NCI-H2196 treated with DMSO at 0.1 percent for 48 hours (cell line): ENCODE measurements around the gene TMEM132A.
"Not testable (repeated sequence)": the region's sequence is repeated elsewhere in the genome, so short reads cannot be mapped to it uniquely, and the experiment has no call there.

Experiments used
- DNase-seq: peaks from one replicate; lab custom pipeline; 2025; ENCODE audit not compliant: unreplicated experiment; lab: John Stamatoyannopoulos, UW

The TMEM132A gene

DNA sequence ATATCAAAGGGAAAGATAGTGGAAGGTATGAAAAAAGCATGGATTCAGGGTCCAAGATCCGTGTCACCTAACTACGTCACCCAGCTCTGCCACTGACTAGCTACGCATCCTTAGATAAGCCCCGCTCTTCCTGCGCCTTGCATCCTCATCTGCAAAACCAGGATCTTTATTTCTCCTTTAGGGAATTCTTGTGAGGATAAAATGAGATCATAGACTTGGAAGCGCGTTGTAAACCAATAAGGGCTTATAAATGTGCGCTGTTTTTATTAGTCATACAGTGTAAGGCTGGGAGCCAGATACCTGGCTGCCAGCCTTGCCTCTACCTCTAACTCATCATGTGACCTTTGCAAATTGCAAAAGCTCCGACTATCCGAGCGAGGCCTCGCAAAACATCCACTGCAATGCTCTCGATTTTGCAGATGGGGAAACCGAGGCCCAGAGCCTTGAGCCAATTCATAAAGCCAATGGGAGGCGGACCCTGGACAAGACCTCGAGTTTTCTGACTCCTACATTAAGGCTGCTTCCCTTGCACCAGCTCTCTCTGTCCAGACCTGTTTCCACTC lies 18.6 kb upstream of the TMEM132A start:
- DNase-seq = no peak

GRCh38 chr11:60906132-60906972 lies 17.9 kb upstream of the TMEM132A start, which contains the start of gene PRPF19:
Gene PRPF19, minus strand, starts transcription at chr11:60906585. Its CDS starts 203 bp downstream, at chr11:60906382.
- peak; percentile 90 for DNase-seq

DNA sequence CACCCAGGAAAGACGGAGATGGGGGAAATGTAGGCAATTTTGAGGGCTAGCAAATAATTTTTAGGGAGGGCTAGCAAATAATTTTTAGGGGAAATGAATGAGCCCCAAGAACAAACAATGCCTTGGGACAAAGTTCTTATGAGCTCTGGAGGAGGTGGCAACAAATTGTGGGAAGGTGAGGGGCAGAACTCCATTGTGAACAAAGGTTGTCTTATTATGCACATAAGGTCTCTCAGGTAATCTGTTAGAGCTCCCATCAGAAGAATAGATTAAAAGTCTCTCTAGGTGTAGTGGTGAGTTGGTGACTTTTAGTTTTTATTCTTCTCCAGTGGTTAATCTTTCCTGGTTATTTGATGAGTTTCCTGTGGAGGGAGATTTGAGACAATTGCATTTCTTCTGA lies 15.5 kb upstream of the TMEM132A start:
- DNase-seq = no peak

DNA sequence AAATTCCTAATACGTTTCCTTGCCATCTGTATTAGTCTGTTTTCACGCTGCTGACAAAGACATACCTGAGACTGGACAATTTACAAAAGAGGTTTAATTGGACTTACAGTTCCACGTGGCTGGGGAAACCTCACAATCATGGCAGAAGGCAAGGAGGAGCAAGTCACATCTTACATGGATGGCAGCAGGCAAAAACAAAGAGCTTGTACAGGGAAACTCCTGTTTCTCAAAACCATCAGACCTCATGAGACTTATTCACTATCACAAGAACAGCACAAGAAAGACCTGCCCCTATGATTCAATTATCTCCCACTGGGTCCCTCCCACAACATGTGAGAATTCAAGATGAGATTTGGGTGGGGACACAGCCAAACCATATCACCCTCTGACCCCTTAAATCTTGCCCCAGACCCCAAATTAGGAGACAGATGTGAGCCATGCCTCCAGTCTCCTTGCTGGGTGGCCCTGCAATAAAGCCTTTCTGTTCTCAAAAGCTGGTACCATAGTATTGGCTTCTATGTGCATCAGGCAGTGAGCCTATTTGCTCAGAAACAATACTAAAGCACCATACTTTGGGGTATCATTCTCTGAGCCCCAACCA lies 14.5 kb upstream of the TMEM132A start:
- DNase-seq = not testable (repeated sequence)

DNA sequence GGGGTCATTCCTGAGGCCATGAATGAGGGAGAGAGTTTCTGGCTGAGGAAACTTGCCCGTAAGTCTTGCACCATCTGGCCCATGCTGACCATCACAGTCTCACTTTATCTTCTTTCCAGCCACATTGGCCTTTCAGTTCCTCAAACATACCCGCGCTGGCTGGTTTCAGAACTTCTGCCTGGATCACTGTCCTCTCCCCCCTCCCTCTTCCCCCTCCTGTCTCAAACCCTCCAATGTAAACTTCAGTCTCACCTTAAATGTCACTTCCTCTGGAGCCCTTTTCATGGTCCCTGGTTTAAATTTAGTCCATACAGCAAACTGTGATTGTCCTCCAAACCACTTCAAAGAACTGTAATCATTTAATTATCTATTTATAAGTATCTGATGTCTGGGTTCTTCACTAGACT lies 14.0 kb upstream of the TMEM132A start:
- DNase-seq = no peak

GRCh38 chr11:60910711-60911380 lies 13.4 kb upstream of the TMEM132A start:
- DNase-seq = no peak

- no peak for DNase-seq
Measured at GRCh38 chr11:60912223-60912850, 11.9 kb upstream of the TMEM132A start.

GRCh38 chr11:60912851-60913528 lies 11.3 kb upstream of the TMEM132A start:
- no peak for DNase-seq

- peak; percentile 88 for DNase-seq
Measured at GRCh38 chr11:60913793-60914632, 10.2 kb upstream of the TMEM132A start, which contains the start of gene TMEM109. Gene TMEM109, plus strand, starts transcription at chr11:60914158. Its CDS starts 5,536 bp downstream, at chr11:60919694.

DNA sequence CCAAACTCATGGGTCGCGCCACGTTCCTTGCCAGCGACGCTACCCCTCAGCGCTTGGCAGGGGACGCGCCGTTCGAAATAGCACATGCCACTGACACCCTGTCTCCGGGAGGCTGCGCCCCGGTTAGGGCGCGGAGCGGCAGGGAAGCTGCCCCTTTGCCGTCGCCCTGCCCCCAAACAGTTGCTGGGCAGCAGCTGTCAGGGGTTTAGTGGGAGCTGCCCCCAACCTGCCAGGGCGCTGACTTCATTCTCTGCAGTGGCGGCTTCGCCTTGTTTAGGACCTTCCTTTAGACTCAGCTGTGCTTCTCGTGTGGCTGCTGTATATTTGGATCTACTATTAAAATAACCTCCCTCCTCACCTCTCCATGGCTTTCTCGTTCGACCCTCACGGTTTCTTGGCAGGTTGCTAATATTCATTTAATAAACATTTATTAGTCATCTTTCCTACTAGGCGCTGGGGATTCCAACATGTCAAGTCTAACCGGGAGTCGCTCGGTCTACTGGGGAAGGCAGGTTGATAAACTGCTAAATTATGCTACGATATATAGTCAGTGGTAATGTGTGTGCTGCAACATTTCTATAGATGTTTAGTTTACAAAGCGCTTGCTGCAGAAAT lies 9.5 kb upstream of the TMEM132A start:
- DNase-seq = no peak

GRCh38 chr11:60915248-60915914 lies 8.9 kb upstream of the TMEM132A start:
- DNase-seq = no peak

GRCh38 chr11:60916669-60917206 lies 7.5 kb upstream of the TMEM132A start:
- no peak for DNase-seq

DNA sequence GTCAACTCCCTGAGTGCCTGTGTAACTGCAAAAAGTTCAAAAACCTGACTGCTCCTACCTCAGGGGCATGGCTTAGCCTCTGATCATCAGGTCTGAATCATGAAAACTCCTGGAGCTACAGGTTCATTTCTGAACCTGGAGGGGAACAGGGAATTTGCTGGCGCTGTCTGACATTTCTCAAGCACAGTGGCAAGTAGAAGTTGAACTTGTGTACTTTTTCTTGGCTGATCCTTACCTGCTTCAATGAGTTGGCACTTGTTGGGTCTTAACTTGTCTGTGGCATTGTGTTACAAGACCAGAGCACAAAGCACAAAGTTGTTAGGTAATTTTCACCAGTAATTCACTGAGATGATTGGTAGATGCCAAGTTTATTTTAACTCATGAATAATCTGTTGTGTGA lies 7.0 kb upstream of the TMEM132A start:
- DNase-seq = no peak

DNA sequence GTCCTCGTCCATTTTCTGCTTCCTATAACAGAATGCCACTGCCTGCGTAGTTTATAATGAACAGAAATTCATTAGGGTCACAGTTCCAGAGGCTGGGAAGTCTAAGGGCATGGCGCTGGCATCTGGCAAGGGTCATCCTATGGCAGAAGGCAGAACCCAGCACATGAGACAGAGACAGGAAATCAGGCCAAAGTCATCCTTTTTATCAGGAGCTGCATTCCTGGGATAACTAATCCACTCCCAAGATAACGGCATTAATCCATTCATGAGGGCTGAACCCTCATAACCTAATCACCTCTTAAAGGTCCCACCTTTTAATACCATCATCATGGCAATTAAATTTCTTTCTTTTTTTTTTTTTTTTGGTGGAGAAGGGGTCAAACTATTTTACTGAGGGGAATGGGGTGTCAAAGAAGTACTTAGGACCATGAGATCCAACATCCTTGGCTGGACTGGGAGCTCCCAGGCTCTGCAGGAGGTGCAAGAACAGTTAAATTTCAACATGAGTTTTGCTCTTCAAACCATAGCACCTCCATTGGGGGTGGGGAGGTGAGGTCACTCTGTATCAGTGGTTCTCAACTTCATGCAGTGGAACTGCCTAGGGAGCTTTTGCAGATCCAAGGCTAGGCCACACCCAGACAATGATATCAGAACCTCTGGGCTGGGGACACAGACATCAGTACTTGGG lies 5.9 kb upstream of the TMEM132A start:
- no peak for DNase-seq

DNA sequence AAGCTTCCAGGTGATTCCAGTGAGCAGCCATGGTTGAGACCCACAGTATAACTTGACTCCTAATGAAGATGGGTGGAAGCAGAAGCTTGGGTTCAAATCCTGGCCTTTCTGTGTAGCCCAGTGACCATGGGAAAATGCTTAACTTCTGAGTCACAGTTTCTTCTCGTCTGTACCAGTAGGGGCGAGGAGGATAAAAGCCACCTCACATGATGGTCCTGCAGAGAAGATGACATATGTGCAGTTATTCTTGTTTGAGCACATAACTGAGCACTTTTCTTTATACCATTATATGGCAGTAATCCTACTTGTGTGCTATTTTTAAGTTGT lies 5.4 kb upstream of the TMEM132A start:
- DNase-seq = no peak

GRCh38 chr11:60919320-60919719 lies 4.9 kb upstream of the TMEM132A start:
- DNase-seq = no peak

- DNase-seq = no peak
Measured at GRCh38 chr11:60919956-60920355, 4.3 kb upstream of the TMEM132A start.

- DNase-seq = no peak
Measured at GRCh38 chr11:60921259-60921658, 3.0 kb upstream of the TMEM132A start.
